SJCRH30 (cell line): ENCODE data around the gene CFAP69. TPM values are rescaled to one million over a fixed set of nuclear protein-coding genes. Genes with fewer than 3 reads are reported as not detected.

ENCODE experiments used
- DNase-seq, 2 experiments: peaks; one replicate each; pipeline ENCODE4 v3.0.0-alpha.2; 2015 to 2020
- H3K27ac ChIP-seq: fragments of 250-450 bp; sonication (Bioruptor Pico); 2 replicates; pipeline ENCODE4 v1.5.1; 2020; ENCODE audit warnings: mild to moderate bottlenecking, moderate library complexity
- H3K27me3 ChIP-seq: fragments of 250-450 bp; sonication (Bioruptor Pico); 2 replicates; pipeline ENCODE4 v1.5.1; 2020; ENCODE audit warnings: mild to moderate bottlenecking, moderate library complexity
- H3K36me3 ChIP-seq: fragments of 250-450 bp; sonication (Bioruptor Pico); 2 replicates; pipeline ENCODE4 v1.5.1; 2020; ENCODE audit warnings: mild to moderate bottlenecking, moderate library complexity
- H3K4me1 ChIP-seq: fragments of 250-450 bp; sonication (Bioruptor Pico); 2 replicates; pipeline ENCODE4 v1.5.1; 2020; ENCODE audit warnings: mild to moderate bottlenecking, moderate library complexity
- H3K4me3 ChIP-seq: fragments of 250-450 bp; sonication (Bioruptor Pico); 2 replicates; pipeline ENCODE4 v1.5.1; 2020; ENCODE audit warnings: mild to moderate bottlenecking, moderate library complexity
- H3K9me3 ChIP-seq: fragments of 250-450 bp; sonication (Bioruptor Pico); replicated peaks from 2 replicates; pipeline ENCODE4 v1.5.1; 2020; ENCODE audit warnings: mild to moderate bottlenecking, moderate library complexity
- total RNA-seq: library from RNA; depleted of rRNA; stranded (reverse); fragments of >200 nt; shearing (Covaris generic); gene quantifications from 2 replicates; pipeline ENCODE4 v1.2.3, GENCODE V29; 2014

The CFAP69 gene
- total RNA-seq, 1 experiment from 2014 or later = 1.8 TPM

DNA sequence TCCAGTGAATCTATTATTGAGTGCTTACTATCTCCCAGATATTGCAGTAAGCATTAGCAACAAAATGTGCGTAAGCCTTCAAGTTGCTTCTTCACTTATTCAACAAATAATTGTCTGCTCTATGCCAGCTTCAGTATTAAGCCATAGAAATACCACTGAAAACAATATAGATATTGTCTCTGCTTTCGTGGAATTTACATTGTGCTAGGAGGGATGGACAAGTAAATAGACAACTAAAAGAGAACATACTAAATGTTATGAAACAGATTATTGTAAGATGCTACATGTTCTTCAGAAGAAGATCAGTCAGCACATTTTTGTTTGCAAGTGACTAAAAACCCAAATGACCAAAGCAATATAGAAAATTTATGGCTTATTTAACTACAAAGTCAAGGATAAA is 27.3 kb downstream of the CFAP69 start:
- H3K9me3 ChIP-seq = no peaks in the 10 kb centered on the region
- H3K4me3 ChIP-seq = no peak overlapping the region
- no peaks in the 10 kb centered on the region for H3K27me3 ChIP-seq
- no peaks in the 10 kb centered on the region for H3K4me1 ChIP-seq
- no peak for DNase-seq
- H3K27ac ChIP-seq = no peak overlapping the region
- H3K36me3 ChIP-seq = no peaks in the 10 kb centered on the region

DNA sequence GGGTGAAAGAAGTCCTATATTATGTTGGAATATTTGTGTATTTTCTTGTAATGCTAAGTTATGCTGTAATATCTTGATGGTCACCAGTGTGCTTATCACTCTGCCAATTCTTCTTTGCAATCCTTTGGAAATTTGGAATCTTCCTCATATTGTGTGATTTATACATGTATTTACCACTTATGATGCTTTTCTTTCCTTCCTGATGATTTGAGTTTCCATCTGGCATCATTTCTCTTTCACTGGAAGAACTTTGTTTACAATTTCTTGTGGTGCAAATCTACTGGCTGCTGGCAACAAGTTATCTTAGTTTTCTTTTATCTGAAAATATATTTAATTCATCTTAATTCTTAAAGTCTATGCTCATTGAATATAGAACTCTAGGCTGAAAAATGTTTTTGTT is 29.2 kb downstream of the CFAP69 start:
- Histone ChIP-seq H3K4me3 (no peak overlapping the region), H3K27ac (no peak overlapping the region), H3K4me1 (no peaks in the 10 kb centered on the region), H3K27me3 (no peaks in the 10 kb centered on the region), H3K9me3 (no peaks in the 10 kb centered on the region), H3K36me3 (no peaks in the 10 kb centered on the region)
- no peak for DNase-seq

DNA sequence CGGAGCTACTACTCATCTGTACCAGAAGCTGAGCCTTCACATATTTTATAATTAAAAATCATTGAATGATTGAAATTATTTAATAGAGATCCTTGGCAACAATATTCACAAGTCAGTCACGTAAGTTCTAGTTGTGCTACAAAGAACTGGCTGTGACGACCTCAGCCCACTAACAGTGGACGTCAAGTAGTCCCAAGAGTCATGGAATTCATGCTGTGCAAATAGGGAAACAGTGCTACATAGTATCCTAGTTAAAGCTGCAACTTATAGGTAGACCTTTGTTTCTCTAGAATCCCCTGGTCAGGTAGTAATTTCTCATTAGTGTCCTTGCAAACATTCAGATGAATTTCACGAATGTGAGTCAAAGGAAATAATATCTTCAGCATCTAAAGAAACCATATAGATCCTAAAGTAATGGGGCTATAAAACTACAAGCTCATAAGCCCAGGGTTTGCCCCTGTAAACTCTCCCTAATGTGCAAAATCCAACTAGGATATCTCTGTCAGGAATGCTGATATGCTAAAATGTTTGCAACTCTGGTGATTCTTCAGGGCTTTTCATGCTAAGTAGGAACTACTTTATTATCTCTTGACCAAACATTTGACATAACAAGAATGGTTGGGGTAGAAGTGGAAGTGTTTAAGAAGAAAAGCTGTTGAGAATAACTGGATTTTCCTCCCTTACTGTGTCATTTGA is 31.2 kb downstream of the CFAP69 start:
- Histone ChIP-seq H3K27ac (no peak overlapping the region), H3K36me3 (no peaks in the 10 kb centered on the region), H3K4me3 (no peak overlapping the region), H3K9me3 (no peaks in the 10 kb centered on the region), H3K27me3 (no peaks in the 10 kb centered on the region), H3K4me1 (no peaks in the 10 kb centered on the region)
- DNase-seq = no peak

DNA sequence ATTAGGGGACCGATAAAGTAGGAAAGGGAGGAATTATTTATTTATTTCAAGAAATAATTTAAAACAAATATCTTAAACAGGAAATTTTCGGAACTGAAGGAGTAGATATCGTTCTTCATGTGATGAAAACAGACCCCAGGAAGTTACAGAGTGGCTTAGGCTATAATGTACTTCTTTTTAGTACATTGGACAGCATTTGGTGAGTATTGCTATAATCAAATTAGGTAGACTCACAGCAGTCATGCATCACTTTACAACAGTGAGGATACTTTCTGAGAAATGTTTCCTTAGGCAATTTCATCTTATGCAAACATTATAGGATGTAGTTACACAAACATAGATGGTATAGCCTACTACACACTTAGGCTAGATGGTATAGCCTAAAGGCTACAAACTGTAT is 43.2 kb downstream of the CFAP69 start:
- no peaks in the 10 kb centered on the region for H3K4me1 ChIP-seq
- H3K27ac ChIP-seq = no peak overlapping the region
- H3K4me3 ChIP-seq = no peak overlapping the region
- DNase-seq = no peak
- H3K36me3 ChIP-seq = no peaks in the 10 kb centered on the region
- no peaks in the 10 kb centered on the region for H3K27me3 ChIP-seq
- H3K9me3 ChIP-seq = no peaks in the 10 kb centered on the region; the same call in 1 of the 2 replicates

DNA sequence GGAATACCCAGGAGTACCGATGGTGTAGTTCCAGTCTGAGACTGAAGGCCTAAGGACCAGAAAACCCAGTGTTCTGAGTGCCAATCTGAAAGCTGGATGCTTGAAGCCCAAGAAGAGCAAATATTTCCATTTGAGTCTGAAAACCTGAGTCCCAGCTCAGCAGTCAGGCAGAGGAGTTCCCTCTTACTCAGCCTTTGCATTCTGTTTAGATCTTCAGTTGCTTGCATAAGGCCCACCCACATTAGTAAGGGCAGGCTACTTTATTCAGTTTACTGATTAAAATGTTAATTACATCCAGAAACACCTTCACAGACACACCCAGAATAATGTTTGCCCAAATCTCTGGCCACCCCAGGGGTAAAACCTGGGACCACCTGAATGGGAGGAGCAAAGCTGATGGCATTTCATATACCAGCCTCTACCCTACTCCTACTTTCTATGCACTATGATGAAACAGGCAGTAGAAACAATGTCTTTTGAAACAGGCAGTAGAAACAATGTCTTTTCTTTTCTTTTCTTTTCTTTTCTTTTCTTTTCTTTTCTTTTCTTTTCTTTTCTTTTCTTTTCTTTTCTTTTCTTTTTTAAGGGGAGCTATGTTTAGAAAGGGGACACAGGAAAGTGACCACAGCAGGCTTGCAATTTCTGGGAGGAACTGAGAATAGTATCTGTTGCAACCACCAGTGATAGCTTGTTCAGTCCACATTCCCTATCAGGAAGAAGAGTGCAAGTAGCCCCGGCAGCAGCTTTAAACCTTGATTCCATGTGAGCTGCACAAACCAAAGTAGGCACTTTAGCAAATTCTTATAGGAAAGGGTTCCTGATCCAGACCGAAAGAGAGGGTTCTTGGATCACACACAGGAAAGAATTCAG is 45.5 kb downstream of the CFAP69 start:
- Histone ChIP-seq H3K4me3 (no peak overlapping the region), H3K9me3 (peaks cover 2% of the 10 kb centered on the region; the same call in 1 of the 2 replicates), H3K27me3 (no peaks in the 10 kb centered on the region), H3K4me1 (no peaks in the 10 kb centered on the region), H3K36me3 (no peaks in the 10 kb centered on the region), H3K27ac (no peak overlapping the region)
- no peak for DNase-seq

DNA sequence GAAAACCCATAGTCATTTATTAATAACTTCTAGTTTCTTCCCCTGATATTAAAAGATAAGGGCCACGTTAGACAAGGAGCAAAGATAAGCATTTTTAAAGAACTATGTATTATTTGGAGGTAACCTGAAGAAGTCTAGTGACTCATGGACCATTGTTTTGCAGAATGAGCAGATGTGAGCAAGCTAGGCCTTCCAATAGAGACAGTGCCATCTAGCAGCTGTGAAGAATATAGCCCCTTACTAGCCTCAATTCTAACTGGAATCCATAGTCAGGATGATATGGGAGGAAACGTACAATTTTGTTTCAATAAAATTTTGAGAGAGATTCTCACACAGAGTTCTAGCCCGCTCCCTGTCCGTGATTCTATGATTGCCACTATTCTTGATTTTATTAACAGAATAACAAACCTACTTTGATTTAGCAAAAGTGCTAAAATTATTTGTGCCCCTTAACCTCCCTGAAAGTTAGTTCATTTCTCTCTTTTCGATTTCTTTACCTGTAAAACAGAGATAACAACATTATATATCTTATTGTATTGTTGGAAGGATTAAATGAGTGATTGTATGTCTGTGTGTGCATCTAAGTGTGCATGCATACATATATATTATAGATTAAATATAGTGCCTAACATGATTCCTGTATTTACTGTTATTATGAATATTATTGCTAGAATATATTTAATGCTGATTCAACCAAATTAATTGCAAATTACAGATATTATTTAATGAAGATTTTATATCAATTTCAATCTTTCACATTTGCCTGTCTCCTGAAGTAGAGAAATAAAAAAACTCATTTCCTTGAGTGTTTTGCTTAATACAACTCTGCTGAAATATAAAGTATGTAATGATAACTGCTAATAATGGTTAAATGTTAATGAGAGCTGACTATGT is 53.4 kb downstream of the CFAP69 start:
- Histone ChIP-seq H3K27ac (no peak overlapping the region), H3K27me3 (no peaks in the 10 kb centered on the region), H3K9me3 (0 out of 2 replicates have a peak, but pooled peaks cover 2% of the 10 kb centered on the region), H3K36me3 (no peaks in the 10 kb centered on the region), H3K4me3 (no peak overlapping the region), H3K4me1 (no peaks in the 10 kb centered on the region)
- peak in 1 of 2 experiments; percentile 62 for DNase-seq

DNA sequence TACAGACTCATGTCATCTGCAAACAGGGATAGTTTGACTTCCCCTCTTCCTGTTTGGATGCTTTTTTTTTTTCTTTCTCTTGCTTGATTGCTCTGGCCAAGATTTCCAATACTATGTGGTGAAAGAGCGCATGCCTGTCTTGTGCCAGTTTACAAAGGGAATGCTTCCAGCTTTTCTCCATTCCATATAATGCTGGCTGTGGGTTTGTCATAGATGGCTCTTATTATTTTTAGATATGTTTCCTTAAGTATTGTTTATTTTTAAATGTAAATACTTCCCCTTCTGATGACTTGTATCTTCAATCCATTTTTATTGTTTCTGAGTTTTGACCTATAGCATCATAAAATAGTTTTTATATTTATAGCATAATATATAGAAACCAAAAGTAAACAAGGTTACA is 58.3 kb downstream of the CFAP69 start:
- Histone ChIP-seq H3K9me3 (no peaks in the 10 kb centered on the region), H3K27me3 (no peaks in the 10 kb centered on the region), H3K4me3 (no peak overlapping the region), H3K36me3 (no peaks in the 10 kb centered on the region), H3K4me1 (no peaks in the 10 kb centered on the region), H3K27ac (no peak overlapping the region)
- DNase-seq = no peak

DNA sequence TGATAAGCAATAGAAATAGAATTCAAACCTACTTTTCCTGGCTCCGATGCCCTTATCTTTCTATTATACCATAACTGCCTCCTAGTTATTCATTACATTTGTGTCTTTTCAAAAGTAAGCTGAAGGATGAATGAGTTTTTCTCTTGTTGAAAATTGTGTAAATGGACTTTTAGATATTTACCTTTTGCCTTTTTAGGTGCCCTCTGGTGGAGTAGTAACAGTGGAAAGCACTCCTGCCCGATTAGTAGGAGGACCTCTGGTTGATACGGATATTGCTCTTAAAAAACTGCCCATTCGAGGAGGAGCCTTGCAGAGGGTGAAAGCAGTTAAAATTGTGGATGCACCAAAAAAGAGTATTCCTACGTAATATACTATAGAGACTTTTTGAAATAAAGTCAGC is 64.9 kb downstream of the CFAP69 start:
- no peak overlapping the region for H3K4me3 ChIP-seq
- no peak for DNase-seq
- no peaks in the 10 kb centered on the region for H3K9me3 ChIP-seq
- H3K36me3 ChIP-seq = no peaks in the 10 kb centered on the region; the same call in 1 of the 2 replicates
- H3K4me1 ChIP-seq = no peaks in the 10 kb centered on the region
- H3K27me3 ChIP-seq = no peaks in the 10 kb centered on the region
- no peak overlapping the region for H3K27ac ChIP-seq

DNA sequence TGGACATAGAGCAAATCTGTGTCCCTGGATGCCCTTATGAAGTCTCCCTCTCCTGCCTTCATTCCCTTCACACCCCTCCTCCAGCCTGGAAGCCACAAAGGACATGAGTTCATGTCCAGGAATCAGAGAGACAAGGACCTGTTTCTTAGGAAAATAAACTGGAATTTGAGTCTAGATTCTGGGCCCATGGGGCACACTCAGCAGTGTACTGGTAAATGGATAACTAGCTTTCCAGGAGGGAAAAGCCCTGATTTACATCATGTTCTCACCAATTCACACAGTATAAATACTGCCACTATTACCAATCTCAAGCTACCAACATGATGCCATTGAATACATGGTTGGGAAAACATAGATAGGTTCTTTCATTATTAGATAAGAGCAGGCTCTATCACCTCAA is 66.2 kb downstream of the CFAP69 start:
- no peaks in the 10 kb centered on the region for H3K9me3 ChIP-seq
- H3K4me3 ChIP-seq = no peak overlapping the region
- H3K4me1 ChIP-seq = no peaks in the 10 kb centered on the region
- no peak for DNase-seq
- no peaks in the 10 kb centered on the region for H3K27me3 ChIP-seq
- H3K36me3 ChIP-seq = no peaks in the 10 kb centered on the region; the same call in 1 of the 2 replicates
- H3K27ac ChIP-seq = no peak overlapping the region

DNA sequence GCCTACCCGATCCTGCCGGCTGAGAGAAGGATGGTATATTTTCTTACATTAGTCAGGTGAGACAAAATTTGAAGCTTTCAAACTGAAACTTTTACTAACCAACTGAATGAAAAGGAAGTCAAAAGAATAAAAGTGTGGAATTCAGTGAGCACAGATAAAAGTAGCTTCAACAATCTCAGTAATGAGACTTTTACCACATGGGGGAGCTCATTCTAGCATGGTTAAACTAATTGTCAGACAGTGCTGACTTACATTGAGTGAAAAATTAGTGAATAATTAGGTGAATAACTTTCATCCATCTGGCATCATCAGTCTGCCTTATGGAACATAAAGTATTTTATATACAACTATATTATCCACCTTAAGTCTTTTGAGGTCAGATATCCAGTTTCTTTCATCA is 67.8 kb downstream of the CFAP69 start:
- Histone ChIP-seq H3K36me3 (no peaks in the 10 kb centered on the region; the same call in 1 of the 2 replicates), H3K4me1 (no peaks in the 10 kb centered on the region), H3K27ac (no peak overlapping the region), H3K27me3 (no peaks in the 10 kb centered on the region), H3K9me3 (no peaks in the 10 kb centered on the region), H3K4me3 (no peak overlapping the region)
- no peak for DNase-seq

DNA sequence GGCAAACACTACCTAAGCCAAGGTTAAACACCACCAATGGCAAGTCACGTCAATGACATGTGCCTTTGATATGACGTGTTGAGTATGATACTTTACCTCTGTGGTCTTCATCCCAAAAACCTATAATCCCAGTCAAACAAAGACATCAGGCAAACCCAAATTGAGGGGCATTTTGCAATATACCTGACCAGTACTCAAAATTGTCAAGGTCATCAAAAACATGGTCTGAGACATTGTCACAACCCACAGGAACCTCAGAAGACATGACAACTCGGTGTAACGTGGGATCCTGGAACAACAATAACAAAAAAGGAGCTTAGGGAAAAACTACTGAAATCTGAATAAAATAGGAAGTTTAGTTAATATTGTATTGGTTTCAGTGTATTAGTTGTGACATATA is 68.9 kb downstream of the CFAP69 start:
- no peak overlapping the region for H3K4me3 ChIP-seq
- no peaks in the 10 kb centered on the region for H3K27me3 ChIP-seq
- DNase-seq = no peak
- H3K9me3 ChIP-seq = no peaks in the 10 kb centered on the region
- no peaks in the 10 kb centered on the region; the same call in 1 of the 2 replicates for H3K36me3 ChIP-seq
- no peaks in the 10 kb centered on the region for H3K4me1 ChIP-seq
- no peak overlapping the region for H3K27ac ChIP-seq

DNA sequence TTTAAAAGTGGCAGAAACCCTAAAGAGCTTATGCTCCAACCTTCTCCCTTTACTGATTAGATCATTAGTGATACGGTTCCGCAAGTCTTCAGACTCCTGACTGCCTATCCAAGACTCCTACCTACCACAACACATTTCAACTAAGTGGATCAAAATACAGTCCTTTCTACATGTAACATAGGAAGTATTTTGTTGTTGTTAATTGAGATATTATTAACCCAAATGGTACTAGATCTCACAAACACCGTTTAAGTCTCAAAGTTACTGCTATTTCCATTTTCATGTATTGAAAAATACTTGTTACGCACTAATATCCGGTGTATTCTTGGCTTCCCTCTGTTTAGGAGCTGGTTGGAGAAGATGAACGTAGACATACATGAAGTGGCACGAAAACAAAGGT is 75.0 kb downstream of the CFAP69 start:
- Histone ChIP-seq H3K27me3 (no peaks in the 10 kb centered on the region), H3K4me1 (no peaks in the 10 kb centered on the region)

DNA sequence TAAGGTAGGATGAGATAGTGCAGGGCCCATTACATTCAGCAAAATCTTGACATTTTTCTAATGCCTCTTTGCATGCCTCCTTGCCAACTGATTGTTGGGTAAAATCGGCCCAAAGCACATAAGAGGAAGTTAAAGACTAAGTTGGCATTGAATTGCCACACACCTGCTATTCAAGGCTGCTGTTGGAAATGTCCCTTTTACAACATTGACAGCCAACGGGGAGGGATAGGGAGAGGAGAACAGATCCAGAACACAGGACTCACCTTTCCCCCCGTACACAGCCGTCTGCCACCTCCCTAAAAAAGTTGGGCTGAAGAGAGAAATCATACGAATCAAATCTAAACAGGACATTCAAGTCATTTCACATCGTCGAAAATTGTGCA is 75.4 kb downstream of the CFAP69 start:
- H3K4me1 ChIP-seq = no peaks in the 10 kb centered on the region
- no peaks in the 10 kb centered on the region for H3K36me3 ChIP-seq
- DNase-seq = no peak
- H3K9me3 ChIP-seq = no peaks in the 10 kb centered on the region
- H3K27me3 ChIP-seq = no peaks in the 10 kb centered on the region
- no peak overlapping the region for H3K27ac ChIP-seq
- H3K4me3 ChIP-seq = no peak overlapping the region

More for the DNA sequence above, 75.0 kb downstream of the CFAP69 start:
- DNase-seq = no peak
- no peaks in the 10 kb centered on the region for H3K36me3 ChIP-seq
- H3K27ac ChIP-seq = no peak overlapping the region
- H3K4me3 ChIP-seq = no peak overlapping the region
- H3K9me3 ChIP-seq = no peaks in the 10 kb centered on the region

DNA sequence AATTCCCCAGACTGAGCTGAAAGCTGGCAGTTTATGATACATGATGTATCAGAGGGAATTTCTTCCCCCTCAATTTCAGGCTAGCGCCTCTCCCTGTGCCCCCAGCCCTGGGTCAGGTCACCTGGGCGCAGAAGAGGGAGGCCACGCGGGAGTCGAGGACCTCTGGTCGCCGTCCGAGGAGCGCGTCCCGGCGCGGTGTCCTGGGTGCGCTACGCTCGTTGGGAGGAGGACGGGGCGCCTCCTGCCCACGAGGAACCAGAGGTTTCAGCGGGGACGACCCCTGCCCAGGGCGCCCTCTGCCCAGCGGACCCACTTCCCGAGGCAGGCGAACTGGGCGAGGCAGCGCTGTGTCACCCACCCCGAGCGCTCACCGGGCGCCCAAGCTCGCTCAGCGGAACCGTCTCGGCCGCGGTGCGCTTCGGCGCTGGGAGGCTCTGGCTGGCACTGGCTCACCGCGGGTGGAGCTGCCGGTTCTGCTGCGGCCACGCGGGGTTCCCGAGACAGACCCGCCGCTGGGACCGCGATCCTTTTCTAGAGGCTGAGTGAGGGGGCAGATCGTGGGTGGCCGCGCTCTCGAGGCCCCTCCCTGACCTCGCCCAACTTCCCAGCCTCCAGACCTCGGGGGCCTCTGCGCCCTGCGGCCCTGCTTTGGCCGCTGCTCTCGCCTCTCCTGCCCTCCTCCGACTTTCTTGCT is 76.0 kb downstream of the CFAP69 start, which contains the start of gene FAM237B:
Gene FAM237B, minus strand, starts transcription at position 504 of the 694 bp plus-strand sequence. CDS start 1,556 bp downstream, outside the sequence.
- Histone ChIP-seq H3K4me1 (no peaks in the 10 kb centered on the region), H3K36me3 (no peaks in the 10 kb centered on the region), H3K27me3 (no peaks in the 10 kb centered on the region), H3K4me3 (no peak within 1 kb of the TSS), H3K27ac (no peak within 1 kb of the TSS), H3K9me3 (no peaks in the 10 kb centered on the region)
- DNase-seq = no peak
